Measurements from ENCODE around the gene SNTG2. TPM values are rescaled to one million over a fixed set of nuclear protein-coding genes. Genes with fewer than 3 reads are reported as not detected.

The SNTG2 gene
- total and polyA plus RNA-seq, 11 donors: 0.19 to 3.2 (median 0.93) TPM

DNA sequence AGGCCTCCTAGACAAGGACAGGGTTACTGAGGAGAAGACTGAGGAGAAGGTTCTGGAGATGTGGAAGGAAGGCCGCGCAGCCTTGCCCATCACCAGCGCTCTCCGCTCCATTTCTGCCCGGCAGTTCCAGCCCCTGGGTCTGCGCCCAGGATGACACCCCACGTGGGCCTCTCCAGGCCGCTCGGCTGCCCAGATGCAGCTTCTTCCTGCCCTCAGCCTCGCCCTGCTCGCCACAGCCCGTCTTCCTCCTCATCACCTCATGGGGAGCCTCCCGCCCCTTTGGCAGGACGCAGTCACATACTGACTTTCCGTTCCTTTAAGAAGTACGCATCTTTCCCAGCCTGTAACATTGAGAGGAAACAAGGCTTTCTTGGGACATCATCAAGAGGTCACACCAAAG is 37.1 kb downstream of the SNTG2 start:
- no peak for ATAC-seq
- TF ChIP-seq, protein P1, sequence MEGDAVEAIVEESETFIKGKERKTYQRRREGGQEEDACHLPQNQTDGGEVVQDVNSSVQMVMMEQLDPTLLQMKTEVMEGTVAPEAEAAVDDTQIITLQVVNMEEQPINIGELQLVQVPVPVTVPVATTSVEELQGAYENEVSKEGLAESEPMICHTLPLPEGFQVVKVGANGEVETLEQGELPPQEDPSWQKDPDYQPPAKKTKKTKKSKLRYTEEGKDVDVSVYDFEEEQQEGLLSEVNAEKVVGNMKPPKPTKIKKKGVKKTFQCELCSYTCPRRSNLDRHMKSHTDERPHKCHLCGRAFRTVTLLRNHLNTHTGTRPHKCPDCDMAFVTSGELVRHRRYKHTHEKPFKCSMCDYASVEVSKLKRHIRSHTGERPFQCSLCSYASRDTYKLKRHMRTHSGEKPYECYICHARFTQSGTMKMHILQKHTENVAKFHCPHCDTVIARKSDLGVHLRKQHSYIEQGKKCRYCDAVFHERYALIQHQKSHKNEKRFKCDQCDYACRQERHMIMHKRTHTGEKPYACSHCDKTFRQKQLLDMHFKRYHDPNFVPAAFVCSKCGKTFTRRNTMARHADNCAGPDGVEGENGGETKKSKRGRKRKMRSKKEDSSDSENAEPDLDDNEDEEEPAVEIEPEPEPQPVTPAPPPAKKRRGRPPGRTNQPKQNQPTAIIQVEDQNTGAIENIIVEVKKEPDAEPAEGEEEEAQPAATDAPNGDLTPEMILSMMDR (IDR thresholded peaks at IDR 0.05): no peak
- no peak for TF ChIP-seq POLR2A (IDR thresholded peaks at IDR 0.05)
- peaks cover 0 to 4% (median 0%) of the 10 kb centered on the region in 9 donors for H3K27me3 ChIP-seq

DNA sequence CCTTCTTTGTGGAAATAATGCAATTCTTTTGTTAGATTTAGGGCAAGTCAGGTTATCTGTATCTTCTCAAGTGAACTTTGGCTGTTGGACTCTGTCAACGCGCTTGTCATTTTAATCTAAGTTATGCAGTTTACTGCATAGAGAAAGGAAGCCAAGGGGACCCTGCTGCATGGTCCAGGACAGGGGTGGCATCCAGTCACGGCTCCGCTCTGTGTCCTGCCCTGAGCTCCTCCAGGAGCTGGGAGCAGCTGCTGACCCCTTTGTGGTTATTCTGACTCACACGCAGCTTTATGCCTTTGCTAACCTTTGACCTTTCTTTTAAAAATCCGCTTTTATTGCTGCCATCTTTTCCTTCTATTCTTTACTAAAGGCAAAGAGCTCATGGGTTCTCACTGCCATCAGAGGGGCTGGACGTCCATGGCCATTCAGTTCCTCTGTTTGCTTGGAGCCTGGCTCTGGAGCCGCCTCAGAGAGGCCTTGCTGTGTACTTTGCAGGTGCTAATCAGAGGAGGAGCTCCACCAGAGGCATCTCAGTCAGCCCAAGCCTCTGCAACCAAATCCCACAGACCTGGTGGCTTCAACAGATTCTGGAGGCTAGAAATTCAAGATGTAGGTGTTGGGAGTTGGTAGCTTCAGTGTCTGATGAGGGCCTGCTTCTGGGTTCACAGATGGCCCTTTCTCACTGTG is 39.3 kb downstream of the SNTG2 start:
- WGBS, 4 donors: 57 to 62% (median 59%) methylated on average over 8 of the region's 8 CpGs
- intact Hi-C loops (cut with DNase I): no loop called here
- no peak for ATAC-seq

More for the DNA sequence above, 37.1 kb downstream of the SNTG2 start:
- 85 to 96% (median 90%) methylated on average over 16 of the region's 16 CpGs for WGBS, 4 donors
- DNase-seq: no peak
- H3K4me1 ChIP-seq: no peaks in the 10 kb centered on the region
- no peak overlapping the region for H3K4me3 ChIP-seq
- H3K27ac ChIP-seq: no peak overlapping the region
- no peaks in the 10 kb centered on the region for H3K36me3 ChIP-seq
- H3K9me3 ChIP-seq: no peaks in the 10 kb centered on the region
- intact Hi-C loops (cut with DNase I): no loop called here

DNA sequence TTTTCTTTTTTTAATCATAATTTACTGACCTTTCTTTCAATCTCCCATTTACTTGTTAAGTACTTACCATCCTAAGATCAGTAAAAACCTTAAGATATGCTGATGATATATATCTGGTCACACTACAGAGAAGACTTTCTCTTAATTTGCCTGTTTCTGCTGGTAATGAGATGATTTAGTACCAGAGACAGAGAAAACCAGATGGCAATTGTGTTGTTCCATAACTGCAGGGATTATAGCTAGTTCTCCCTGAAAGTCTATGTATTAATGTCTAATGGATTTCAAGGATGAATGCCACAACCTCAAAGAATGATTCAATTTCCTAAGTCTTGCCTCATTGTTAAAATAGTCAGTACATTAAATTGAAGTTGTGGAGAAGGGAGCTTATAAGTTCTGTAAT is 40.3 kb downstream of the SNTG2 start:
- no peak for TF ChIP-seq POLR2A (IDR thresholded peaks at IDR 0.05)
- TF ChIP-seq, protein P1 (IDR thresholded peaks at IDR 0.05): no peak
- no peaks in the 10 kb centered on the region for H3K36me3 ChIP-seq
- no peak overlapping the region for H3K27ac ChIP-seq
- no peak for DNase-seq
- peaks cover 0 to 7% (median 0%) of the 10 kb centered on the region in 9 donors for H3K27me3 ChIP-seq
- intact Hi-C loops (cut with DNase I): no loop called here
- no peak for ATAC-seq
- no peak overlapping the region for H3K4me3 ChIP-seq
- H3K4me1 ChIP-seq: no peaks in the 10 kb centered on the region
- no peaks in the 10 kb centered on the region for H3K9me3 ChIP-seq

More for the DNA sequence above, 39.3 kb downstream of the SNTG2 start:
- Histone ChIP-seq H3K4me1 (no peaks in the 10 kb centered on the region), H3K27ac (no peak overlapping the region), H3K9me3 (no peaks in the 10 kb centered on the region), H3K36me3 (no peaks in the 10 kb centered on the region), H3K4me3 (no peak overlapping the region), H3K27me3 (peaks cover 0 to 2% (median 0%) of the 10 kb centered on the region in 9 donors)
- TF ChIP-seq, protein P1 (IDR thresholded peaks at IDR 0.05): no peak
- TF ChIP-seq POLR2A (IDR thresholded peaks at IDR 0.05): no peak
- DNase-seq: no peak

DNA sequence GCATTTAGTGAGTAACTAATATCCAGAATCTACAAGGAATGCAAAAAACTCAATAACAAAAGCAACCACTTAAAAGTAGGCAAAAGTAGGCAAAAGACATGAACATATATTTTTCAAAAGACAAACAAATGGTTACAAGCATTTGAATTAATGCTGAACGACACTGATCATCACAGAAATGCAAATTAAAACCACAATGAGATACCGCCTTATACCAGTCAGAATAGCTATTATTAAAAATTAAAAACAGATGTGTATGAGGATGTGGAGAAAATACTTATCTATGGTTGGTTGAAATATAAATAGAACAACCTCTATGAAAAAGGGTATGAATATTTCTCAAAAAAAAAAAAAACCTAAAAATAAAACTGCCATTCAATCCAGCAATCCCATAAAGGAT is 51.7 kb downstream of the SNTG2 start:
- intact Hi-C loops (cut with DNase I): no loop called here
- no peaks in the 10 kb centered on the region for H3K27me3 ChIP-seq
- peaks cover 0 to 16% (median 0%) of the 10 kb centered on the region in 12 donors for H3K9me3 ChIP-seq
- TF ChIP-seq POLR2A (IDR thresholded peaks at IDR 0.05): no peak
- TF ChIP-seq, protein P1 (IDR thresholded peaks at IDR 0.05): no peak
- H3K36me3 ChIP-seq: no peaks in the 10 kb centered on the region
- ATAC-seq: no peak
- WGBS, 4 donors: 74 to 83% (median 80%) methylated on average over 2 of the region's 2 CpGs
- H3K4me1 ChIP-seq: no peaks in the 10 kb centered on the region
- H3K27ac ChIP-seq: no peak overlapping the region
- no peak overlapping the region for H3K4me3 ChIP-seq
- no peak for DNase-seq

Measured in heart left ventricle (tissue), 16 donors.